Stimulated activated CD8-positive, alpha-beta memory T cell treated with anti-CD3 and anti-CD28 coated beads, Interleukin-15, amount 100 ng/mL, for 48 hours (primary cell): ENCODE results near the gene ZNF462.

ENCODE experiments used
- DNase-seq, 2 donors: peaks; one replicate each; pipeline ENCODE4 v3.0.0-alpha.2; 2020; ENCODE audit warnings: low read depth in 2 of 2

ZNF462 gene

GRCh38 chr9:106861640-106862109 is 1.3 kb upstream of the ZNF462 start:
- DNase-seq: no peak

- no peak for DNase-seq
Measured at GRCh38 chr9:106862110-106862820, 701 bp upstream of the ZNF462 start.

- DNase-seq: no peak
Measured at GRCh38 chr9:106864373-106865143, 1.6 kb downstream of the ZNF462 start.

- DNase-seq: no peak
Measured at GRCh38 chr9:106866243-106866642, 3.3 kb downstream of the ZNF462 start.

- DNase-seq: no peak
Measured at GRCh38 chr9:106867286-106867685, 4.3 kb downstream of the ZNF462 start.

GRCh38 chr9:106868087-106868486 is 5.1 kb downstream of the ZNF462 start:
- DNase-seq: no peak

GRCh38 chr9:106868565-106868964 is 5.6 kb downstream of the ZNF462 start:
- no peak for DNase-seq

- DNase-seq: no peak
Measured at GRCh38 chr9:106869028-106869427, 6.1 kb downstream of the ZNF462 start.

- no peak for DNase-seq
Measured at GRCh38 chr9:106869458-106869857, 6.5 kb downstream of the ZNF462 start.

- no peak for DNase-seq
Measured at GRCh38 chr9:106872641-106873040, 9.7 kb downstream of the ZNF462 start.

- no peak for DNase-seq
Measured at GRCh38 chr9:106874031-106874430, 11.1 kb downstream of the ZNF462 start.

- DNase-seq: no peak
Measured at GRCh38 chr9:106874652-106875051, 11.7 kb downstream of the ZNF462 start.

- no peak for DNase-seq
Measured at GRCh38 chr9:106875529-106875928, 12.6 kb downstream of the ZNF462 start.

- DNase-seq: no peak
Measured at GRCh38 chr9:106877345-106877744, 14.4 kb downstream of the ZNF462 start.

- no peak for DNase-seq
Measured at GRCh38 chr9:106878081-106878837, 15.3 kb downstream of the ZNF462 start.

GRCh38 chr9:106878934-106879333 is 16.0 kb downstream of the ZNF462 start:
- no peak for DNase-seq

- DNase-seq: no peak
Measured at GRCh38 chr9:106879439-106879882, 16.5 kb downstream of the ZNF462 start.

GRCh38 chr9:106880081-106880480 is 17.1 kb downstream of the ZNF462 start:
- no peak for DNase-seq

GRCh38 chr9:106880863-106881262 is 17.9 kb downstream of the ZNF462 start:
- DNase-seq: no peak

- DNase-seq: no peak
Measured at GRCh38 chr9:106883030-106883429, 20.1 kb downstream of the ZNF462 start.

- DNase-seq: no peak
Measured at GRCh38 chr9:106883626-106884190, 20.7 kb downstream of the ZNF462 start.

- no peak for DNase-seq
Measured at GRCh38 chr9:106885451-106885850, 22.5 kb downstream of the ZNF462 start.
